Measurements from ENCODE around the gene RAPGEF6.
A peak's percentile ranks its signal among the peaks of the same experiment; 100 is the strongest.
"Not testable (repeated sequence)": the region's sequence is repeated elsewhere in the genome, so short reads cannot be mapped to it uniquely, and the experiment has no call there.

The RAPGEF6 gene

GRCh38 chr5:131634996-131635683 is at the start of gene RAPGEF6:
TSS of gene RAPGEF6 (minus strand) at chr5:131635229. CDS start at chr5:131635030, 199 bp downstream.
- DNase-seq, result peak; percentile 94 to 97

- no peak for DNase-seq
Observed at GRCh38 chr5:131684595-131684994, 49.6 kb upstream of the RAPGEF6 start.

- no peak for DNase-seq
Observed at GRCh38 chr5:131684051-131684450, 49.0 kb upstream of the RAPGEF6 start.

GRCh38 chr5:131682826-131683225 is 47.8 kb upstream of the RAPGEF6 start:
- no peak for DNase-seq

GRCh38 chr5:131682175-131682574 is 47.1 kb upstream of the RAPGEF6 start:
- DNase-seq, result no peak

- DNase-seq, result no peak
Observed at GRCh38 chr5:131679911-131680310, 44.9 kb upstream of the RAPGEF6 start.

- not testable (repeated sequence) for DNase-seq
Observed at GRCh38 chr5:131678273-131678672, 43.2 kb upstream of the RAPGEF6 start.

- no peak for DNase-seq
Observed at GRCh38 chr5:131677115-131677514, 42.1 kb upstream of the RAPGEF6 start.

- DNase-seq, result no peak
Observed at GRCh38 chr5:131672776-131673175, 37.7 kb upstream of the RAPGEF6 start.

- DNase-seq, result peak in 1 of 2 experiments; percentile 2
Observed at GRCh38 chr5:131671994-131672655, 37.1 kb upstream of the RAPGEF6 start.

- DNase-seq, result no peak
Observed at GRCh38 chr5:131671409-131671808, 36.4 kb upstream of the RAPGEF6 start.

- no peak for DNase-seq
Observed at GRCh38 chr5:131664929-131665328, 29.9 kb upstream of the RAPGEF6 start.

- DNase-seq, result no peak
Observed at GRCh38 chr5:131661933-131662332, 26.9 kb upstream of the RAPGEF6 start.

GRCh38 chr5:131659841-131660240 is 24.8 kb upstream of the RAPGEF6 start:
- DNase-seq, result no peak

- no peak for DNase-seq
Observed at GRCh38 chr5:131659290-131659689, 24.3 kb upstream of the RAPGEF6 start.

GRCh38 chr5:131654776-131655175 is 19.7 kb upstream of the RAPGEF6 start:
- DNase-seq, result no peak

GRCh38 chr5:131654309-131654708 is 19.3 kb upstream of the RAPGEF6 start:
- DNase-seq, result no peak

GRCh38 chr5:131649161-131649560 is 14.1 kb upstream of the RAPGEF6 start:
- DNase-seq, result no peak

GRCh38 chr5:131647048-131647769 is 12.2 kb upstream of the RAPGEF6 start:
- DNase-seq, result no peak

GRCh38 chr5:131644822-131645221 is 9.8 kb upstream of the RAPGEF6 start:
- no peak for DNase-seq

- DNase-seq, result no peak
Observed at GRCh38 chr5:131644370-131644769, 9.3 kb upstream of the RAPGEF6 start.

- no peak for DNase-seq
Observed at GRCh38 chr5:131641494-131641893, 6.5 kb upstream of the RAPGEF6 start.

GRCh38 chr5:131640043-131640856 is 5.2 kb upstream of the RAPGEF6 start:
- no peak for DNase-seq

All from NCI-H2081 (cell line).